ENCODE data around the gene AFG3L2. TPM values are rescaled to one million over a fixed set of nuclear protein-coding genes. Genes with fewer than 3 reads are reported as not detected.

Gene AFG3L2
- total and polyA plus RNA-seq, 2 of the 13 experiments (the other 11 are each of a cell fraction or from before 2014, with no cell fraction given): 28.6 to 86.9 TPM

- TF ChIP-seq CTCF (CRISPR knock-in tag; IDR thresholded peaks at IDR 0.05): no peak
- no peak for TF ChIP-seq ZNF468 (CRISPR knock-in tag; IDR thresholded peaks at IDR 0.05)
- TF ChIP-seq ZNF224 (CRISPR knock-in tag; IDR thresholded peaks at IDR 0.05): no peak
- TF ChIP-seq ZNF256 (CRISPR knock-in tag; conservative IDR thresholded peaks at IDR 0.05): no peak
- no peak for TF ChIP-seq KDM1A (CRISPR knock-in tag; IDR thresholded peaks at IDR 0.05)
- TF ChIP-seq ZNF740 (CRISPR knock-in tag; IDR thresholded peaks at IDR 0.05): no peak
- TF ChIP-seq ZNF17 (CRISPR knock-in tag; IDR thresholded peaks at IDR 0.05): no peak
- TF ChIP-seq DMAP1 (CRISPR knock-in tag; IDR thresholded peaks at IDR 0.05): peak; percentile 32; the same call in 1 of the 2 replicates
- TF ChIP-seq ETV5 (CRISPR knock-in tag; IDR thresholded peaks at IDR 0.05; ENCODE audit: borderline replicate concordance): peak; percentile 67
- no peak for TF ChIP-seq AGO1 (IDR thresholded peaks at IDR 0.05; ENCODE audit: low read depth, low read length, poor library complexity, severe bottlenecking)
- TF ChIP-seq ZNF280B (CRISPR knock-in tag; IDR thresholded peaks at IDR 0.05; ENCODE audit: borderline replicate concordance): peak; percentile 85
- TF ChIP-seq IKZF4 (CRISPR knock-in tag; IDR thresholded peaks at IDR 0.05; ENCODE audit: borderline replicate concordance, low read depth, not compliant biosample characterization): peak; percentile 90
- TF ChIP-seq POLR2AphosphoS5 (IDR thresholded peaks at IDR 0.05; ENCODE audit: low read depth, low read length): peak; percentile 68
- 0 out of 2 replicates have a peak, but pooled peaks have one; percentile 55 for TF ChIP-seq ZNF709 (CRISPR knock-in tag; IDR thresholded peaks at IDR 0.05)
- no peak for TF ChIP-seq SRSF1 (optimal IDR thresholded peaks at IDR 0.05; ENCODE audit: low read depth, low read length)
- TF ChIP-seq GABPB1 (CRISPR knock-in tag; IDR thresholded peaks at IDR 0.05): peak; percentile 91
- no peak; a peak in 1 of 4 replicates for TF ChIP-seq EP300 (IDR thresholded peaks at IDR 0.05; ENCODE audit: low read depth in 2 of 2, low read length in 2 of 2)
- no peak for TF ChIP-seq EP300 (CRISPR knock-in tag; IDR thresholded peaks at IDR 0.05; ENCODE audit: borderline replicate concordance)
- no peak for TF ChIP-seq ATRX (CRISPR knock-in tag; IDR thresholded peaks at IDR 0.05; ENCODE audit: borderline replicate concordance)
- TF ChIP-seq MBNL3 (CRISPR knock-in tag; conservative IDR thresholded peaks at IDR 0.05): no peak
- TF ChIP-seq ZNF580 (CRISPR knock-in tag; IDR thresholded peaks at IDR 0.05; ENCODE audit: borderline replicate concordance, low read depth): no peak
- peak; percentile 49; the same call in 1 of the 2 replicates for TF ChIP-seq TAF1 (CRISPR knock-in tag; IDR thresholded peaks at IDR 0.05)
- TF ChIP-seq ZGPAT (CRISPR knock-in tag; IDR thresholded peaks at IDR 0.05): 0 out of 2 replicates have a peak, but pooled peaks have one; percentile 44
- TF ChIP-seq TOPORS (CRISPR knock-in tag; IDR thresholded peaks at IDR 0.05): 0 out of 2 replicates have a peak, but pooled peaks have one; percentile 32
Measured at GRCh38 chr18:12376754-12377555, at the start of gene AFG3L2 (continued).

Measured in HepG2 (cell line).